ENCODE data around the gene ANKS6. TPM values are rescaled to one million over a fixed set of nuclear protein-coding genes. Genes with fewer than 3 reads are reported as not detected.

Gene ANKS6
- total RNA-seq, 2 experiments from 2014 or later = 15.8 to 17.4 TPM

DNA sequence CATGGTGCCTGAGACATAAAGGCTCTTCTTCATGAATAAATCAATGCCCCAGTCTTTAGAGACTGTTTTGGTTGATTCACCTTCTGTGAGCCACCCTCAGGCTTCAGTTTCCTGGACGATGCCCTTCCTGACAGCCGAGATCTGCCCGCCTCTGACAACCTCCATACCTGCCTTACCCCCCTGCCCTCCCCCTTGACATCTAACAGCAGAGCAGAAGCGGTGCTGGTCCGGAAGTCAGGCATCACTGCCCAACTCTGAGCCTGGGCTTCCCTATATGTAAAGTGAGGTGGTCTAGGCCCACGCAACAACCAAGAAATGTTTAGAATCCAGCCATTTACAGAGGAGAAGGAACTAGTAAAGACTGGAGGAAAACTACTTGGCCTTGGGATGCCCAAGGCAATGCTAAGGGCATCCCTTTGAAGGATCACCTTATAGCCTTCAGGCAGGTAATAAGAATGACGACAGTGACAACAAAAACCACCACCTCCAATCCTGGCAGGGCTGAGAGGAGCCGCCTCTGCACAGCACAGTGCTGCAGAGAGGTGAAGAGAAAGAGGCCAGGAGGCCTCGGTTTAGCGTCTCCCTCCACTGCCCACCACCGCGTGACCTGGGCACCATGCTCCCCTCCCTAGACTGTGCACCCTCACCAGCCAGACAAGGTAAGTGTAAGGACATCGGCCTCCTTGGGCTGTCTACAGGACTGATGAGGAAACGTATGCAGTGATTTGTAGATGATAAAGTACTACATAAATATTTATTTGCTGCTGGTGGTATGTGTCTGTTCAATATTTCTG lies 52.3 kb downstream of the ANKS6 start:
- no peaks in the 10 kb centered on the region for H3K4me1 Mint-ChIP-seq
- DNase-seq (no peak), ATAC-seq (no peak)
- H3K36me3 Mint-ChIP-seq (ENCODE audit: low read depth) = peaks cover 31% of the 10 kb centered on the region
- no peak overlapping the region for H3K27ac Mint-ChIP-seq
- CTCF ChIA-PET = no interaction called here
- no peaks in the 10 kb centered on the region for H3K27me3 Mint-ChIP-seq
- intact Hi-C loops (cut with DNase I, micrococcal nuclease) = no loop called here
- POLR2A ChIA-PET = no interaction called here
- H3K4me3 Mint-ChIP-seq = no peak overlapping the region
- H3K9me3 Mint-ChIP-seq (ENCODE audit: low read depth) = peaks cover 3% of the 10 kb centered on the region

DNA sequence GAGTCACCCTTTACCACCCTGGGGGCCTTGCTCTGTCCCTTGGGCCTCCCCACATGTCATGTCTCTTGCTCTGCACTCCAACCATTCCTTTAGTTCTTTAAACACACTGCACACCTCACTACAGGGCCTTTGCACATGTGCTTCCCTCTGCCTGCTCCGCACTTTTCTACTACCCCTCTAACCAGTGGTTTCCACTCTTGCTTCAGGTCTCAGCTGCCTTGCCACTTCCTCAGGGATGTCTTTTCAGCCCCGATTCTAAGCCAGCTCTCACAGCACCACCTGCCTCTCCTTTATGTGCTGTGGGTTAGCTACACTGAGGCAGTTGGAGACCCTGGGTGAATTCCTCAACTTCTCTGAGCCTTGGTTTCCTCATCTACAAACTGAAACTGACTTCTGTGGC lies 53.0 kb downstream of the ANKS6 start:
- ChIA-PET CTCF (no interaction called here), POLR2A (no interaction called here)
- Mint-ChIP-seq H3K27me3 (no peaks in the 10 kb centered on the region), H3K4me3 (no peak overlapping the region), H3K9me3 (ENCODE audit: low read depth) (peaks cover 8% of the 10 kb centered on the region), H3K27ac (no peak overlapping the region), H3K36me3 (ENCODE audit: low read depth) (peaks cover 30% of the 10 kb centered on the region), H3K4me1 (no peaks in the 10 kb centered on the region)
- intact Hi-C loops (cut with DNase I, micrococcal nuclease) = no loop called here
- no peak for ATAC-seq
- DNase-seq = no peak

DNA sequence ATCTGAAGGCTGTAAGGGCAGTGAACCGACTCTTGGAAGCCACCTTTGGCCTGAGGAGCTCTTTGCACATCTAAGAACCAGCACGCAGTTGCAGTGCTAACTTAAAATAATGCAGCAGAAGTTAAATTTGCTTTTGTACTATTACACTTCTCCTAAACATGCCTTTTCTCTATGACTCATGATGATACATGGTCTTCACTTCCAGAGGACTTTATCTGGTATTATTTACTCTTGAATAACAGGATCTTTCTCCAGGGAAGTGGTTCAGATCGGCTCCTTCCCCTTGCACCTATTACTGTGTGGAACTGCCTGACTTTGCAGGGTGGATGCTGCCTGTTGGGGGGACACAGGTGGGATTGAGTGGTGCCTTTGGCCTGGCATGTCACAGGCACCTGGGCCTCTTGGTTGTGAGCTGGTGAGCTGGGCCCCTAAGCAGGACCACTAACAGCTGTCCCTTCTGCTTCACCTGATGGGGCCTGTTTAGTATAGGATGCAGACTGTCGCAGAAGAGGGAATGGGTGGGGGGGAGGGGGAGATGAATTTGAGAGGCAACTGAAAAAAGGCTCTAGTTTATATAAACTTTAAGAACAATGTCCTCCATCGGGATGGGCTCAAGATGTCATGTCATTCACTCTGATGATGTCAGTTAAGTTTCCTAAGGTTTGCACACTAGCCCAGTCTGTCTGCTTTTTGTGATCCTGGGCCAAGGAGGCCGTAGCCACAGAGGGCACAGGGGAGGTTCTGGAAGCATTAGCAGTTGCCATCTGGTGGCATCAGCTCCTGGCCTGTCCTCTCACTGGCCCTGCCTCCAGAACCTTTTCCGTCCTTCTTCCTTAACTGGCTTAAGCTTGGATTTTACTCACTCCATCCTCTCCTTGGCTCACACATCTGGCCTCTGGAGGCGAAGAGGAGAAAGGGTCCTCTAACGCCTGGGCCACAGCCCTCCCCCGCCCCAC lies 53.8 kb downstream of the ANKS6 start:
- no peak overlapping the region for H3K27ac Mint-ChIP-seq
- H3K36me3 Mint-ChIP-seq (ENCODE audit: low read depth) = peaks cover 31% of the 10 kb centered on the region
- no peaks in the 10 kb centered on the region for H3K27me3 Mint-ChIP-seq
- ChIA-PET POLR2A (no interaction called here), CTCF (no interaction called here)
- no peak for DNase-seq
- H3K4me3 Mint-ChIP-seq = no peak overlapping the region
- intact Hi-C loops (cut with DNase I, micrococcal nuclease) = no loop called here
- H3K4me1 Mint-ChIP-seq = no peaks in the 10 kb centered on the region
- no peak for ATAC-seq
- H3K9me3 Mint-ChIP-seq (ENCODE audit: low read depth) = peaks cover 8% of the 10 kb centered on the region

DNA sequence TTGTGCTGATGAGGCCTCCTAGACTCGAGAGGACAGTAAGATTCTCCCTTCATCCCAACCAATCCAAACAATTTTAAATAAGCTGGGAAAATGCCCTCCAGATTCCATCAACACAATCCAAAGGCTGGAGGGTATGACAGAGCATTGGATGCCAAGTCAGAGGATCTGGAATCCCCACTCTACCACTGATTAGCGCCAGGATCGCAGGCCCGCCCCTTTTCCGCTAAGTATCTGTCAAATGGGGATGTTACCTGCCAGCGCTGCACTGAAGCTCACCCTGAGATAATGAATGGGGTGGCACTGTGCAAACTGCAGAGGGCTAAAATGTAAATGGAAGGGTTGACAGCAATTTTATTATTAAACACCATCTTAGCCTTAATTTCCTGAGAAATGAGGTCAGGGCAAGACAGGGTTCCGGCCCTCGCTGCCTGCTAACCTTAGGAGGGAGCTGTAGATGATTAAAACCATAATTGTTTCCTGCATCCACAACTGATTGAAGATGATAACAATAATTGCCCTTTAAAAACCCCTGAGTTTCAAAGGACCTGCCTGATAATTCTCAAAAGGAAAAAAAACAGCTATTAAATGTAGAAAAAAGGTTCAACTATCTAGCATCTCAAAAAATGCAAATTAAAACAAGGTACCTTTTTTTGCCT lies 56.0 kb downstream of the ANKS6 start:
- H3K36me3 Mint-ChIP-seq (ENCODE audit: low read depth) = peaks cover 42% of the 10 kb centered on the region
- H3K4me1 Mint-ChIP-seq = no peaks in the 10 kb centered on the region
- DNase-seq (no peak), ATAC-seq (no peak)
- intact Hi-C loops (cut with DNase I, micrococcal nuclease) = no loop called here
- no peaks in the 10 kb centered on the region for H3K27me3 Mint-ChIP-seq
- ChIA-PET POLR2A (no interaction called here), CTCF (no interaction called here)
- peaks cover 8% of the 10 kb centered on the region for H3K9me3 Mint-ChIP-seq (ENCODE audit: low read depth)
- no peak overlapping the region for H3K4me3 Mint-ChIP-seq
- H3K27ac Mint-ChIP-seq = no peak overlapping the region

DNA sequence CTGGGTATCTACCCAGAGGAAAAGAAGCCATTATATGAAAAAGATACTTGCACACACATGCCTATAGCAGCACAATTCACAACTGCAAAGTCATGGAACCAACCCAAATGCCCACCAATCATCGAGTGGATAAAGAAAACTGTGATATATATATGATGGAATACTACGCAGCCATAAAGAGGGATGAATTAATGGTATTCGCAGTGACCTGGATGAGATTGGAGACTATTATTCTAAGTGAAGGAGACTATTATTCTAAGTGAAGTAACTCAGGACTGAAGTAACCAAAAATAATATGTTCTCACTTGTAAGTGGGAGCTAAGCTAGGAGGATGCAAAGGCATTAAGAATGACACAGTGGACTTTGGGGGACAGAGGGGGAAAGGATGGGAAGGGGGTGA lies 57.6 kb downstream of the ANKS6 start:
- intact Hi-C loops (cut with DNase I, micrococcal nuclease) = no loop called here
- H3K4me1 Mint-ChIP-seq = no peaks in the 10 kb centered on the region
- CTCF ChIA-PET = no interaction called here
- no peak overlapping the region for H3K27ac Mint-ChIP-seq
- POLR2A ChIA-PET = no interaction called here
- peaks cover 39% of the 10 kb centered on the region for H3K36me3 Mint-ChIP-seq (ENCODE audit: low read depth)
- no peak for ATAC-seq
- H3K4me3 Mint-ChIP-seq = no peak overlapping the region
- peaks cover 8% of the 10 kb centered on the region for H3K9me3 Mint-ChIP-seq (ENCODE audit: low read depth)
- no peaks in the 10 kb centered on the region for H3K27me3 Mint-ChIP-seq
- DNase-seq = no peak

- ChIA-PET POLR2A (no interaction called here), CTCF (no interaction called here)
- Mint-ChIP-seq H3K9me3 (ENCODE audit: low read depth) (peaks cover 8% of the 10 kb centered on the region), H3K4me3 (no peak overlapping the region), H3K27ac (no peak overlapping the region), H3K36me3 (ENCODE audit: low read depth) (peaks cover 34% of the 10 kb centered on the region), H3K27me3 (no peaks in the 10 kb centered on the region), H3K4me1 (no peaks in the 10 kb centered on the region)
- intact Hi-C loops (cut with DNase I, micrococcal nuclease) = no loop called here
- no peak for ATAC-seq
- DNase-seq = no peak
Observed at GRCh38 chr9:98736226-98736625, 60.1 kb downstream of the ANKS6 start.

DNA sequence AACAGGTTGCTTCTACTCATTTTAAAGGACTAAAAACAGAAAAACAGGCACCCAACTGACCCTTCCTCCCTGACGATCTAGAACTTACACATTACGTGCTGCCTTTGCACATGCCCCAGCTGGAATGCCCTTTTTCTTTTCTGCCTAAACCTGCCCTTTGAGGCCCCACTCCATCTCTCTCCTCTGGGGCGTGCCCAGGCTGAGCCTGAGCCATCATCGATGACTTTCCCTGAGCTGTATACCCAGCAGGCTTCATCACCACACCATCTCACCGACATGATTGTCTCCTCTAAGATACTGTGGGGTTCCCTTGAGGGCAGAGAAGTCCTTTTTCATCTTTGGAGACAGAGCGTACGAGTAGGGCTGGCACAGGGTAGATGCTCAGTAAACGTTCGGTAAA lies 63.6 kb downstream of the ANKS6 start:
- ChIA-PET CTCF (interaction anchor here (0.8 kb wide), 1 partner anchor 16 kb away, joined by 3 read pairs; no protein-coding TSS in a partner anchor), POLR2A (no interaction called here)
- no peaks in the 10 kb centered on the region for H3K4me1 Mint-ChIP-seq

DNA sequence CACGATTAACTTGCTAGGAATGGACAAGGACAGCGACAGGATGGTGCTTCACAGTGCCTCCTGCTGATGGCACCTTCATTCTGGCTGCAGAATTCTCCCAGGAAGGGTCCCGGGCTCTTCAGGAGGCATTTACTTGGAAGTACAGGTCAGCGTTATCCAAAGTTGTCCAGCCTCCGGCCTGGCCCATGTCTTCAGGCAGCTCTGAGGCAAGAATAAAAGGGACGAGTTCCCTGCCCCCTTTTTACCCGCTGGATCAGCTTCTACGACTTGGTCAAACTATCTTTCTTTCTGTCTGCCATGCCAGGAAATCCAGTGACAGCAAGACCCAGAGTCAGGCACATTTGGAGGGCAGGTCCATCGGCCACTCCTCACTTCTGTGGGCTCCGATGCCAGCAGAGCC lies 64.3 kb downstream of the ANKS6 start:
- ChIA-PET POLR2A (no interaction called here), CTCF (no interaction called here)
- no peak for DNase-seq
- Mint-ChIP-seq H3K9me3 (ENCODE audit: low read depth) (no peaks in the 10 kb centered on the region), H3K4me3 (no peak overlapping the region), H3K4me1 (no peaks in the 10 kb centered on the region), H3K27ac (no peak overlapping the region), H3K36me3 (ENCODE audit: low read depth) (peaks cover 12% of the 10 kb centered on the region), H3K27me3 (peaks cover under 1% of the 10 kb centered on the region)
- ATAC-seq = no peak
- intact Hi-C loops (cut with DNase I, micrococcal nuclease) = no loop called here

More for the DNA sequence above, 63.6 kb downstream of the ANKS6 start:
- ATAC-seq = no peak
- Mint-ChIP-seq H3K36me3 (ENCODE audit: low read depth) (peaks cover 14% of the 10 kb centered on the region), H3K4me3 (no peak overlapping the region), H3K27ac (no peak overlapping the region), H3K9me3 (ENCODE audit: low read depth) (no peaks in the 10 kb centered on the region), H3K27me3 (no peaks in the 10 kb centered on the region)
- DNase-seq = no peak
- intact Hi-C loops (cut with DNase I, micrococcal nuclease) = no loop called here

DNA sequence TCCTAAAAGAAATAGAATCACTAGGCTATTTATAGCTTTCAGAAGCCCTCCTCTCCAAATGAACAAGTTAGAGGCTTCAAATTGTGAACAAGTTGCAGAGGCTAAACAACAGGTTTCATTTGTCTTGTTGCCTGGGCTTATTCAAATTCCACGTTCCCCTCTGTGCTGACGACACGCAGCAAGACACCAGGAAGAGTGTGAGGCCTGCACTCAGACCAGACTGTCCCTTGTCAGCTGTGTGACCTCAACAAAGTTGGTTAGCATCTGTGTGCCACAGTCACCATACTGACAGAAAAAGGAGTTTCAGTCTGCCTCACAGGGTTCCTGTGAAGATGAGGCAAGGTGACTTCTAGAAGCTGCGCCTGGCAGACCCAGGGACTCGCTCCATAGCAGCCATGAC lies 65.5 kb downstream of the ANKS6 start:
- peaks cover 3% of the 10 kb centered on the region for H3K36me3 Mint-ChIP-seq (ENCODE audit: low read depth)
- H3K27ac Mint-ChIP-seq = no peak overlapping the region
- CTCF ChIA-PET = no interaction called here
- intact Hi-C loops (cut with DNase I, micrococcal nuclease) = no loop called here
- ATAC-seq (no peak), DNase-seq (no peak)
- peaks cover 4% of the 10 kb centered on the region for H3K27me3 Mint-ChIP-seq
- POLR2A ChIA-PET = no interaction called here
- no peaks in the 10 kb centered on the region for H3K4me1 Mint-ChIP-seq
- no peak overlapping the region for H3K4me3 Mint-ChIP-seq
- H3K9me3 Mint-ChIP-seq (ENCODE audit: low read depth) = no peaks in the 10 kb centered on the region

GRCh38 chr9:98728500-98728899 lies 67.9 kb downstream of the ANKS6 start:
- intact Hi-C loops (cut with DNase I, micrococcal nuclease) = no loop called here
- Mint-ChIP-seq H3K36me3 (ENCODE audit: low read depth) (no peaks in the 10 kb centered on the region), H3K9me3 (ENCODE audit: low read depth) (peaks cover 5% of the 10 kb centered on the region), H3K27me3 (peaks cover 12% of the 10 kb centered on the region), H3K4me3 (no peak overlapping the region), H3K27ac (no peak overlapping the region), H3K4me1 (no peaks in the 10 kb centered on the region)
- ATAC-seq (no peak), DNase-seq (no peak)
- CTCF ChIA-PET = interaction anchor here (0.7 kb wide), 1 partner anchor 469 kb away, joined by 3 read pairs; no protein-coding TSS in a partner anchor
- POLR2A ChIA-PET = interaction anchor here (0.6 kb wide), 1 partner anchor 313 kb away, joined by 3 read pairs; no protein-coding TSS in a partner anchor

GRCh38 chr9:98727428-98727827 lies 68.9 kb downstream of the ANKS6 start:
- intact Hi-C loops (cut with DNase I, micrococcal nuclease) = no loop called here
- no peak for ATAC-seq
- DNase-seq = no peak
- ChIA-PET CTCF (no interaction called here), POLR2A (interaction anchor here (0.6 kb wide), 1 partner anchor 586 kb away, joined by 4 read pairs; no protein-coding TSS in a partner anchor)
- H3K4me3 Mint-ChIP-seq = no peak overlapping the region
- H3K27me3 Mint-ChIP-seq = peaks cover 22% of the 10 kb centered on the region
- no peaks in the 10 kb centered on the region for H3K36me3 Mint-ChIP-seq (ENCODE audit: low read depth)
- H3K27ac Mint-ChIP-seq = no peak overlapping the region
- peaks cover 5% of the 10 kb centered on the region for H3K9me3 Mint-ChIP-seq (ENCODE audit: low read depth)
- no peaks in the 10 kb centered on the region for H3K4me1 Mint-ChIP-seq

All from activated CD4-positive, alpha-beta T cell treated with anti-CD3 and anti-CD28 coated beads for 36 hours (primary cell).